HepG2 (cell line): ENCODE results near the gene ATP11A. TPM values are rescaled to one million over a fixed set of nuclear protein-coding genes. Genes with fewer than 3 reads are reported as not detected.
A peak's percentile ranks its signal among the peaks of the same experiment; 100 is the strongest.

Experiments
- FOXC1 ChIP-seq: sonication (generic); formaldehyde crosslinking; IDR thresholded peaks from 2 replicates; pipeline ENCODE4 v1.8.0; 2022; ENCODE audit warnings: mild to moderate bottlenecking, missing genetic modification reagents, borderline replicate concordance
- HIVEP1 ChIP-seq: sonication (generic); formaldehyde crosslinking; IDR thresholded peaks from 2 replicates; pipeline ENCODE4 v1.4.0; 2020; ENCODE audit warnings: mild to moderate bottlenecking, missing genetic modification reagents
- HNF4A ChIP-seq: sonication (generic); formaldehyde crosslinking; IDR thresholded peaks from 2 replicates; pipeline ENCODE4 v1.4.0; 2020; ENCODE audit warnings: missing genetic modification reagents
- KDM2A ChIP-seq: sonication (generic); formaldehyde crosslinking; IDR thresholded peaks from 2 replicates; pipeline ENCODE4 v1.4.0; 2020; ENCODE audit warnings: low read depth, missing genetic modification reagents, borderline replicate concordance
- MLX ChIP-seq: IDR thresholded peaks from 2 replicates; pipeline ENCODE4 v1.6.1; 2016
- NFYB ChIP-seq: sonication (generic); formaldehyde crosslinking; IDR thresholded peaks from 2 replicates; pipeline ENCODE4 v1.4.0; 2020; ENCODE audit warnings: missing genetic modification reagents
- NR2F6 ChIP-seq, 2 experiments: IDR thresholded peaks; 2 replicates each; pipeline ENCODE4 v1.6.1; 2016; ENCODE audit warnings: antibody characterized with exemption in 1 of 2, mild to moderate bottlenecking in 1 of 2
- PHF20 ChIP-seq: sonication (generic); formaldehyde crosslinking; IDR thresholded peaks from 2 replicates; pipeline ENCODE4 v1.5.0; 2020; ENCODE audit warnings: mild to moderate bottlenecking, missing genetic modification reagents
- TAF1 ChIP-seq: sonication (generic); formaldehyde crosslinking; IDR thresholded peaks from 2 replicates; pipeline ENCODE4 v1.4.0; 2020; ENCODE audit warnings: missing genetic modification reagents
- TBX2 ChIP-seq: sonication (generic); formaldehyde crosslinking; IDR thresholded peaks from 2 replicates; pipeline ENCODE4 v1.5.0; 2020; ENCODE audit warnings: missing genetic modification reagents, mild to moderate bottlenecking, borderline replicate concordance
- ZFX ChIP-seq: sonication (generic); formaldehyde crosslinking; IDR thresholded peaks from 2 replicates; pipeline ENCODE4 v1.4.0; 2020; ENCODE audit warnings: mild to moderate bottlenecking, low read depth, missing genetic modification reagents, moderate library complexity
- ZKSCAN8 ChIP-seq: IDR thresholded peaks from 2 replicates; pipeline ENCODE4 v1.6.1; 2016; ENCODE audit warnings: borderline replicate concordance, missing genetic modification reagents, missing compliant biosample characterization
- ZMAT3 ChIP-seq: sonication (generic); formaldehyde crosslinking; conservative IDR thresholded peaks from 2 replicates; pipeline ENCODE4 v1.7.0; 2021; ENCODE audit warnings: missing genetic modification reagents
- ZNF276 ChIP-seq: sonication (generic); formaldehyde crosslinking; IDR thresholded peaks from 2 replicates; pipeline ENCODE4 v1.4.0; 2020; ENCODE audit warnings: mild to moderate bottlenecking, low read depth, missing genetic modification reagents
- ZNF546 ChIP-seq: sonication (generic); formaldehyde crosslinking; conservative IDR thresholded peaks from 2 replicates; pipeline ENCODE4 v1.8.1; 2023; ENCODE audit warnings: mild to moderate bottlenecking, missing genetic modification reagents
- ZNF569 ChIP-seq: sonication (generic); formaldehyde crosslinking; IDR thresholded peaks from 2 replicates; pipeline ENCODE4 v1.5.0; 2020; ENCODE audit warnings: mild to moderate bottlenecking, missing genetic modification reagents, moderate library complexity, borderline replicate concordance
- polyA plus RNA-seq, 8 experiments: library from polyadenylated mRNA; depleted of rRNA in 3 of 8; stranded (reverse) in 7 of 8; unstranded in 1 of 8; fragments of >200 nt; fragmentation: Illumina TruSeq in 4 of 8; extraction: Trizol in 4 of 8; gene quantifications; 2 replicates each; pipeline versions ENCODE4 v1.2.1 to v1.2.3, GENCODE V29; 2011 to 2016; ENCODE audit warnings: low read depth in 4 of 8, missing spikeins in 1 of 8, mixed read lengths in 1 of 8; ENCODE audit not compliant: insufficient read depth in 1 of 8
- total RNA-seq, 5 experiments: library from RNA; depleted of rRNA; stranded (reverse); fragments of >200 nt; fragmentation: Illumina TruSeq; extraction: Trizol; gene quantifications; 2 replicates each; pipeline ENCODE4 v1.2.3, GENCODE V29; 2016; ENCODE audit warnings: low read depth in 1 of 5
- TF ChIP-seq, protein P1 (sequence below): sonication (generic); formaldehyde crosslinking; IDR thresholded peaks from 2 replicates; pipeline ENCODE4 v1.4.0; 2020; ENCODE audit warnings: mild to moderate bottlenecking, missing genetic modification reagents
- TF ChIP-seq, protein P2 (sequence below): sonication (generic); formaldehyde crosslinking; IDR thresholded peaks from 2 replicates; pipeline ENCODE4 v1.5.1; 2020; ENCODE audit warnings: mild to moderate bottlenecking, moderate library complexity, missing genetic modification reagents
- TF ChIP-seq, protein P3 (sequence below): sonication (generic); formaldehyde crosslinking; IDR thresholded peaks from 2 replicates; pipeline ENCODE4 v1.5.1; 2020; ENCODE audit warnings: mild to moderate bottlenecking, missing genetic modification reagents

Gene ATP11A
- total and polyA plus RNA-seq, 2 of the 13 experiments (the other 11 are each of a cell fraction or from before 2014, with no cell fraction given), result 18.4 to 20.1 TPM

DNA sequence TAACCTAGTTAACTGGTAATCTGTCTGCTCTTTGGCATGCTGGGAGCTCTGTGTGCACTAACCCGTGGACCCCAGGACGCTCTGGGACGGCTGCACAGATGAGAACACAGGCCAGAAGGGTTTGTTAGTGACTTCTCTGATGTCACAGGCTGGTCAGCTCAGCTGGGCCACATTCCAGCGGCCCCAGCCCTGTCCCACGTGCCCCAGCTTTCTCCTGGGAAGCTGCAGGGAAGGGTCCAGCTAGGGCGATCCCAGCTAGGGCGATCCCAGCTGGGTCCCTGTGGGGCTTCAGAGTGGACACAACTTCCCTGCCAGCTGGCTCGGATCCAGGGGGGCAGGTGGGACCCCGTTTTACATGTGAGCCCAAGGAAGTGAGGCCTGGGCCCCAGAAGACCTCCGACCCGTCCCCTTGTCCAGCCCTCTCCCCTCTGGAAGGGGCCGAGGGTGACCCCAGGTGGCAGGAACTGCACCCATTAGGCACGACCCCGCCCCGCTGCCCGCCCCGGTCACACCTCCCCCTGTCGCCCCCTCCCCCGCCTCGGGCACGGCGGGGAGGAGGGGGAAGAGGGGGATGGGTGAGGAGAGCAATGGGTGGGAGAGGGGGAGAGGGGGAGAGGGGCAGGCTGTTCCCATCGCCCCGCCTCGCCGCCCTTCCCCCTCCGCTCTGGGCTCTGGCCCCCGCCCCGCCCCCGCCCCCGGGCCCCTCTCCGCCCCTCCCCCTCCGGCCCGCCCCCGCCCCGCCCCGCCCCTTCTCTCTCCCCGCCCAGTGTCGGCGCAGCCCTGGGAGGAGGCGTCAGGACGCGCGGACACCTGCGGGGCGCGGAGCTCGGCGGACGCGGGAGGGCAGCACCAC, 204.0 kb downstream of the ATP11A start (continued):
- TF ChIP-seq FOXC1 (peak; percentile 85; the same call in 1 of the 2 replicates), ZNF276 (no peak), ZNF546 (CRISPR knock-in tag) (no peak), ZKSCAN8 (CRISPR knock-in tag) (no peak), ZNF569 (CRISPR knock-in tag) (no peak), NFYB (CRISPR knock-in tag) (no peak), PHF20 (CRISPR knock-in tag) (no peak), HIVEP1 (CRISPR knock-in tag) (peak; percentile 93), ZMAT3 (CRISPR knock-in tag) (peak; percentile 39; the same call in 1 of the 2 replicates), TBX2 (CRISPR knock-in tag) (peak; percentile 75), NR2F6 (IDR thresholded peaks at IDR 0.05) (peak; percentile 30; the same call in 1 of the 2 replicates), NR2F6 (CRISPR knock-in tag; IDR thresholded peaks at IDR 0.05) (peak; percentile 25; the same call in 1 of the 2 replicates), TAF1 (peak; percentile 37; the same call in 1 of the 2 replicates), HNF4A (CRISPR knock-in tag) (peak; percentile 58; the same call in 1 of the 2 replicates), ZFX (CRISPR knock-in tag) (peak; percentile 60; the same call in 1 of the 2 replicates), KDM2A (no peak; the same call in none of the 2 replicates), MLX (CRISPR knock-in tag) (peak; percentile 95)
- TF ChIP-seq, protein P1, sequence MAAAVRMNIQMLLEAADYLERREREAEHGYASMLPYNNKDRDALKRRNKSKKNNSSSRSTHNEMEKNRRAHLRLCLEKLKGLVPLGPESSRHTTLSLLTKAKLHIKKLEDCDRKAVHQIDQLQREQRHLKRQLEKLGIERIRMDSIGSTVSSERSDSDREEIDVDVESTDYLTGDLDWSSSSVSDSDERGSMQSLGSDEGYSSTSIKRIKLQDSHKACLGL (CRISPR knock-in tag), result peak; percentile 70; the same call in 1 of the 2 replicates
- TF ChIP-seq, protein P2, sequence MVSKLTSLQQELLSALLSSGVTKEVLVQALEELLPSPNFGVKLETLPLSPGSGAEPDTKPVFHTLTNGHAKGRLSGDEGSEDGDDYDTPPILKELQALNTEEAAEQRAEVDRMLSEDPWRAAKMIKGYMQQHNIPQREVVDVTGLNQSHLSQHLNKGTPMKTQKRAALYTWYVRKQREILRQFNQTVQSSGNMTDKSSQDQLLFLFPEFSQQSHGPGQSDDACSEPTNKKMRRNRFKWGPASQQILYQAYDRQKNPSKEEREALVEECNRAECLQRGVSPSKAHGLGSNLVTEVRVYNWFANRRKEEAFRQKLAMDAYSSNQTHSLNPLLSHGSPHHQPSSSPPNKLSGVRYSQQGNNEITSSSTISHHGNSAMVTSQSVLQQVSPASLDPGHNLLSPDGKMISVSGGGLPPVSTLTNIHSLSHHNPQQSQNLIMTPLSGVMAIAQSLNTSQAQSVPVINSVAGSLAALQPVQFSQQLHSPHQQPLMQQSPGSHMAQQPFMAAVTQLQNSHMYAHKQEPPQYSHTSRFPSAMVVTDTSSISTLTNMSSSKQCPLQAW (CRISPR knock-in tag), result peak; percentile 91
- TF ChIP-seq, protein P3, sequence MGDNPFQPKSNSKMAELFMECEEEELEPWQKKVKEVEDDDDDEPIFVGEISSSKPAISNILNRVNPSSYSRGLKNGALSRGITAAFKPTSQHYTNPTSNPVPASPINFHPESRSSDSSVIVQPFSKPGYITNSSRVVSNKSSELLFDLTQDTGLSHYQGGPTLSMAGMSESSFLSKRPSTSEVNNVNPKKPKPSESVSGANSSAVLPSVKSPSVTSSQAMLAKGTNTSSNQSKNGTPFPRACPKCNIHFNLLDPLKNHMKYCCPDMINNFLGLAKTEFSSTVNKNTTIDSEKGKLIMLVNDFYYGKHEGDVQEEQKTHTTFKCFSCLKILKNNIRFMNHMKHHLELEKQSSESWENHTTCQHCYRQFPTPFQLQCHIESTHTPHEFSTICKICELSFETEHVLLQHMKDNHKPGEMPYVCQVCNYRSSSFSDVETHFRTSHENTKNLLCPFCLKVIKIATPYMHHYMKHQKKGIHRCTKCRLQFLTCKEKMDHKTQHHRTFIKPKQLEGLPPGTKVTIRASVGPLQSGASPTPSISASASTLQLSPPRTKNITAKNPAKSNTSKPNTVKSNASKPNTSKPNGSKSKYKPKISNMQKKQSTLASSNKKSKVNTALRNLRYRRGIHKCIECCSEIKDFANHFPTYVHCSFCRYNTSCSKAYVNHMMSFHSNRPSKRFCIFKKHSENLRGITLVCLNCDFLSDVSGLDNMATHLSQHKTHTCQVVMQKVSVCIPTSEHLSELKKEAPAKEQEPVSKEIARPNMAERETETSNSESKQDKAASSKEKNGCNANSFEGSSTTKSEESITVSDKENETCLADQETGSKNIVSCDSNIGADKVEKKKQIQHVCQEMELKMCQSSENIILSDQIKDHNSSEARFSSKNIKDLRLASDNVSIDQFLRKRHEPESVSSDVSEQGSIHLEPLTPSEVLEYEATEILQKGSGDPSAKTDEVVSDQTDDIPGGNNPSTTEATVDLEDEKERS, result no peak
